Activated CD4-positive, alpha-beta T cell treated with anti-CD3 and anti-CD28 coated beads, Interleukin-2, Interleukin-6, amounts not matched to agents 100 ng/mL and 50 ng/mL, durations not matched to agents 16 hours and 8 hours (primary cell): ENCODE results near the gene PCDHA9.

ENCODE experiments used
- DNase-seq: peaks from one replicate; pipeline ENCODE4 v3.0.0-alpha.2; 2020

PCDHA9 gene

GRCh38 chr5:140877262-140877581 is 29.0 kb downstream of the PCDHA9 start:
- DNase-seq, result no peak

- no peak for DNase-seq
Measured at GRCh38 chr5:140881889-140882590, 33.9 kb downstream of the PCDHA9 start, which contains the start of gene PCDHA13. PCDHA13 (plus strand) TSS chr5:140882124; CDS start chr5:140882269, 145 bp downstream.

- no peak for DNase-seq
Measured at GRCh38 chr5:140882591-140882899, 34.4 kb downstream of the PCDHA9 start.

- no peak for DNase-seq
Measured at GRCh38 chr5:140883373-140883772, 35.2 kb downstream of the PCDHA9 start.

- no peak for DNase-seq
Measured at GRCh38 chr5:140883927-140884697, 35.9 kb downstream of the PCDHA9 start.
